Panc1 (cell line): ENCODE results near the gene LUZP2. TPM values are rescaled to one million over a fixed set of nuclear protein-coding genes. Genes with fewer than 3 reads are reported as not detected.

Experiments
- ATAC-seq: fragments of 200-7000 bp; cut with Tn5 transposase; 2 replicates; pipeline ENCODE4 v1.9.1; 2020; ENCODE audit warnings: mild to moderate bottlenecking, moderate library complexity
- BruUV-seq: library from RNA; stranded (reverse); fragments of 400-500 nt; replicated peaks from 2 replicates; lab custom pipeline; 2021; lab: Mats Ljungman, UMichigan
- CTCF ChIA-PET: fragments of 300-600 bp; sonication (Branson Sonifier 250); formaldehyde crosslinking; loops from one replicate; lab custom pipeline; 2022; ENCODE audit warnings: antibody characterized with exemption; lab: Charles Lee
- POLR2A ChIA-PET: fragments of 300-600 bp; sonication (Branson Sonifier 250); formaldehyde crosslinking; loops from one replicate; lab custom pipeline; 2022; ENCODE audit warnings: antibody characterized with exemption; lab: Charles Lee
- DNase-seq: peaks from one replicate; pipeline ENCODE4 v3.0.0-alpha.2; 2010; ENCODE audit warnings: low read depth, low spot score
- H3K27ac ChIP-seq: 2 replicates; pipeline ENCODE4 v1.5.1; 2011; ENCODE audit warnings: mild to moderate bottlenecking, low read length, inconsistent platforms
- H3K27me3 ChIP-seq: fragments of 200-500 bp; sonication (Bioruptor generic); 2 replicates; pipeline ENCODE4 v1.6.0; 2014; ENCODE audit warnings: low read length, inconsistent platforms; ENCODE audit not compliant: control insufficient read depth, insufficient read depth
- H3K36me3 ChIP-seq: fragments of 200-500 bp; sonication (Bioruptor generic); 2 replicates; pipeline ENCODE4 v1.5.1; 2014; ENCODE audit warnings: inconsistent platforms, mild to moderate bottlenecking, low read length, moderate library complexity; ENCODE audit not compliant: control insufficient read depth, insufficient read depth
- H3K4me1 ChIP-seq: 2 replicates; pipeline ENCODE4 v1.5.1; 2011; ENCODE audit warnings: inconsistent platforms, mild to moderate bottlenecking, low read length, moderate library complexity; ENCODE audit not compliant: control insufficient read depth, insufficient read depth
- H3K4me3 ChIP-seq, 2 experiments: 2 replicates each; pipeline ENCODE4 v1.5.1; 2011 to 2012; ENCODE audit warnings: low read depth in 2 of 2, low read length in 2 of 2, mild to moderate bottlenecking in 2 of 2, inconsistent platforms in 1 of 2, moderate library complexity in 1 of 2
- H3K9me3 ChIP-seq: fragments of 200-500 bp; sonication (Bioruptor generic); 2 replicates; pipeline ENCODE4 v1.5.1; 2014; ENCODE audit warnings: low read depth, mild to moderate bottlenecking, inconsistent platforms, low read length, moderate library complexity; ENCODE audit not compliant: control insufficient read depth, insufficient read depth
- CTCF ChIP-seq: fragments of 450-650 bp; IDR thresholded peaks from 2 replicates; pipeline ENCODE4 v1.5.1; 2017; ENCODE audit warnings: mild to moderate bottlenecking
- POLR2AphosphoS5 ChIP-seq: IDR thresholded peaks from 2 replicates; pipeline ENCODE4 v1.6.1; 2012; ENCODE audit warnings: mild to moderate bottlenecking, low read depth, low read length, moderate library complexity
- REST ChIP-seq, 2 experiments: IDR thresholded peaks; 2 replicates each; pipeline ENCODE4 v1.6.1; 2011 to 2012; ENCODE audit warnings: low read depth in 2 of 2, control low read depth in 1 of 2, low read length in 1 of 2, mild to moderate bottlenecking in 1 of 2, moderate library complexity in 1 of 2; ENCODE audit not compliant: insufficient read depth in 1 of 2
- SIN3A ChIP-seq: IDR thresholded peaks from 2 replicates; pipeline ENCODE4 v1.6.1; 2012; ENCODE audit warnings: low read depth, mild to moderate bottlenecking, low read length, moderate library complexity, borderline replicate concordance; ENCODE audit not compliant: insufficient read depth
- TCF7L2 ChIP-seq: IDR thresholded peaks from 2 replicates; pipeline ENCODE4 v1.6.1; 2011; ENCODE audit warnings: mild to moderate bottlenecking, low read depth, low read length, inconsistent platforms
- in situ Hi-C: cut with HindIII; loops from 2 replicates; pipeline ENCODE4 v1.10.0; 2016; ENCODE audit warnings: low sequenced_read_pairs, low pct_unique_long_range_greater_than_20kb
- intact Hi-C: fragments of 100-400 bp; cut with micrococcal nuclease; formaldehyde crosslinking; loops from one replicate; pipeline ENCODE4 v1.10.0; 2022; ENCODE audit not compliant: unreplicated experiment
- total RNA-seq: library from RNA; stranded (reverse); gene quantifications from one replicate; pipeline ENCODE4 v1.2.1, GENCODE V29; 2021; ENCODE audit not compliant: unreplicated experiment

The LUZP2 gene
- total RNA-seq, 1 experiment from 2014 or later: 0.18 TPM

- H3K4me1 ChIP-seq: no peaks in the 10 kb centered on the region
- ChIA-PET POLR2A (no interaction called here), CTCF (no interaction called here)
- in situ Hi-C loops (no loop called here), intact Hi-C loops (no loop called here)
- no peaks in the 10 kb centered on the region for H3K9me3 ChIP-seq
- TF ChIP-seq REST (IDR thresholded peaks at IDR 0.05; ENCODE audit: insufficient read depth in 1 of 2, low read depth in 2 of 2, low read length in 1 of 2) (no peak), SIN3A (no peak), TCF7L2 (no peak), CTCF (no peak), POLR2AphosphoS5 (no peak)
- DNase-seq: no peak
- H3K36me3 ChIP-seq: no peaks in the 10 kb centered on the region
- no peak overlapping the region for H3K4me3 ChIP-seq
- H3K27ac ChIP-seq: no peak overlapping the region
- no peaks in the 10 kb centered on the region for H3K27me3 ChIP-seq
- BruUV-seq: no TSS peak
- ATAC-seq: no peak
These were observed 121.0 kb downstream of the LUZP2 start for GRCh38 chr11:24617856-24618255.

- ATAC-seq (no peak), DNase-seq (no peak)
- H3K36me3 ChIP-seq: no peaks in the 10 kb centered on the region
- intact Hi-C loops: no loop called here
- H3K9me3 ChIP-seq: no peaks in the 10 kb centered on the region
- TF ChIP-seq REST (IDR thresholded peaks at IDR 0.05; ENCODE audit: insufficient read depth in 1 of 2, low read depth in 2 of 2, low read length in 1 of 2) (no peak), POLR2AphosphoS5 (no peak), SIN3A (no peak), TCF7L2 (no peak), CTCF (no peak)
- ChIA-PET POLR2A (no interaction called here), CTCF (no interaction called here)
- no peaks in the 10 kb centered on the region for H3K27me3 ChIP-seq
- BruUV-seq: no TSS peak
- H3K4me3 ChIP-seq: no peak overlapping the region
- H3K4me1 ChIP-seq: no peaks in the 10 kb centered on the region
- in situ Hi-C loops: no loop called here
- H3K27ac ChIP-seq: no peak overlapping the region
These were observed 123.0 kb downstream of the LUZP2 start for GRCh38 chr11:24619900-24620299.
